Fibroblast of lung (primary cell): ENCODE results near the gene APBA2. TPM values are rescaled to one million over a fixed set of nuclear protein-coding genes. Genes with fewer than 3 reads are reported as not detected.

ENCODE experiments used
- DNase-seq, 2 donors: peaks; one replicate each; pipeline versions ENCODE4 v3.0.0 to v3.0.0-alpha.2; 2010; ENCODE audit warnings: low read depth in 2 of 2
- H2AFZ ChIP-seq: 2 replicates; pipeline ENCODE4 v1.5.1; 2012; ENCODE audit warnings: low read length, control low read depth, inconsistent platforms
- H3K27ac ChIP-seq: 2 replicates; pipeline ENCODE4 v1.5.1; 2011; ENCODE audit warnings: low read length, control low read depth; ENCODE audit not compliant: insufficient read depth
- H3K27me3 ChIP-seq: 2 replicates; pipeline ENCODE4 v1.5.1; 2011; ENCODE audit warnings: mild to moderate bottlenecking, low read length; ENCODE audit not compliant: control insufficient read depth, insufficient read depth
- H3K36me3 ChIP-seq: 2 replicates; pipeline ENCODE4 v1.5.1; 2011; ENCODE audit warnings: low read length; ENCODE audit not compliant: control insufficient read depth, insufficient read depth
- H3K4me1 ChIP-seq: 2 replicates; pipeline ENCODE4 v1.5.1; 2011; ENCODE audit warnings: low read length; ENCODE audit not compliant: control insufficient read depth, insufficient read depth; ENCODE audit errors: extremely low read depth
- H3K4me2 ChIP-seq: 2 replicates; pipeline ENCODE4 v1.5.1; 2011; ENCODE audit warnings: low read length, control low read depth; ENCODE audit not compliant: insufficient read depth; ENCODE audit errors: extremely low read depth
- H3K4me3 ChIP-seq, 4 experiments: fragments of 200-600 bp in 1 of 4; sonication (generic) in 1 of 4; replicated peaks in 1 of 4; 2 replicates each; pipeline ENCODE4 v1.5.1; 2011 to 2016; ENCODE audit warnings: low read length in 4 of 4, low read depth in 3 of 4, mild to moderate bottlenecking in 3 of 4, control low read depth in 2 of 4, inconsistent platforms in 1 of 4, mixed read lengths in 1 of 4; ENCODE audit not compliant: insufficient read depth in 1 of 4; ENCODE audit errors: control extremely low read depth in 1 of 4
- H3K79me2 ChIP-seq: 2 replicates; pipeline ENCODE4 v1.5.1; 2012; ENCODE audit warnings: mild to moderate bottlenecking, low read length, inconsistent platforms; ENCODE audit not compliant: control insufficient read depth, insufficient read depth
- H3K9ac ChIP-seq: 2 replicates; pipeline ENCODE4 v1.5.1; 2011; ENCODE audit warnings: mild to moderate bottlenecking, low read length, control low read depth; ENCODE audit not compliant: insufficient read depth
- H3K9me3 ChIP-seq: 2 replicates; pipeline ENCODE4 v1.5.1; 2012; ENCODE audit warnings: low read depth, low read length; ENCODE audit not compliant: control insufficient read depth, insufficient read depth
- H4K20me1 ChIP-seq: 2 replicates; pipeline ENCODE4 v1.5.1; 2011; ENCODE audit warnings: low read length; ENCODE audit not compliant: control insufficient read depth, insufficient read depth; ENCODE audit errors: extremely low read depth
- CTCF ChIP-seq, 2 donors: IDR thresholded peaks in 1 of 2; conservative IDR thresholded peaks in 1 of 2; 1 replicate in 1 of 2; 2 replicates in 1 of 2; pipeline ENCODE4 v1.5.1; 2011 to 2012; ENCODE audit warnings: low read length in 2 of 2, control low read depth in 1 of 2, inconsistent platforms in 1 of 2, low read depth in 1 of 2, mild to moderate bottlenecking in 1 of 2
- EZH2 ChIP-seq: IDR thresholded peaks from 2 replicates; pipeline ENCODE4 v1.5.1; 2012; ENCODE audit warnings: low read length, control low read depth, mild to moderate bottlenecking; ENCODE audit errors: missing control alignments
- polyA plus RNA-seq, 2 donors: library from polyadenylated mRNA; depleted of rRNA in 1 of 2; stranded (reverse) in 1 of 2; unstranded in 1 of 2; fragments of >200 nt; gene quantifications; 2 replicates each; pipeline ENCODE4 v1.2.1, GENCODE V29; 2011 to 2012; ENCODE audit warnings: missing spikeins in 1 of 2
- total RNA-seq: library from RNA; depleted of rRNA; stranded (reverse); fragments of >200 nt; gene quantifications from 2 replicates; pipeline ENCODE4 v1.2.1, GENCODE V29; 2014

The APBA2 gene
- total and polyA plus RNA-seq, 2 donors (not counting 1 experiment from before 2014, with no cell fraction given): 9.5 to 20.3 TPM

DNA sequence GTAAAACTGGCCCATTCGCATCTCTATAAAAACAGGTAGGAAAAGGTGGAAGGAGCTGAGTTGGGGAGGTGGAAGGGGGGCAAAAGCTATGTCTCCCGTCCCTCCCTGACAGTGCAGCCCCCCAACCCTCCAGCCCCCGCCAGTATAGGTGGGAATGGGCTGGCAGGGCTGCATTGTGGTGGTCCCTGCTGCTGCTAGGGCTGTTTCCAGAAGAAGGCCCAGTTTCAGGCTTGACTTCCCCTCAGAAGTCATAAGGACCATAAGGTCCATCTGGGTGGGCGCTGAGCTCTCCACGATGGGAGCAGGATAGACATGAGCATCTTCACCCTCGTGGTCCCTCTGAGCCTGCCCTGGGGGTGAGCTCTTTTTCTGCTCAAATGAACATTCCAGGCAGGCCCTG, 44.2 kb downstream of the APBA2 start:
- H3K4me1 ChIP-seq: no peaks in the 10 kb centered on the region
- no peaks in the 10 kb centered on the region for H4K20me1 ChIP-seq
- H3K27me3 ChIP-seq: no peaks in the 10 kb centered on the region
- H3K36me3 ChIP-seq: no peaks in the 10 kb centered on the region
- H3K9ac ChIP-seq: no peak overlapping the region
- H2AFZ ChIP-seq: no peak overlapping the region
- H3K9me3 ChIP-seq: no peaks in the 10 kb centered on the region
- H3K79me2 ChIP-seq: no peaks in the 10 kb centered on the region
- H3K4me3 ChIP-seq: no peak overlapping the region
- no peak overlapping the region for H3K27ac ChIP-seq
- no peak for DNase-seq
- TF ChIP-seq EZH2 (no peak), CTCF (conservative IDR thresholded peaks at IDR 0.05 in 1 of 2, IDR thresholded peaks at IDR 0.05 in 1 of 2; ENCODE audit: low read depth in 1 of 2, low read length in 2 of 2) (no peak)
- no peak overlapping the region for H3K4me2 ChIP-seq

GRCh38 chr15:28930476-28931291, 44.9 kb downstream of the APBA2 start:
- Histone ChIP-seq H3K36me3 (no peaks in the 10 kb centered on the region), H3K9ac (no peak overlapping the region), H3K79me2 (no peaks in the 10 kb centered on the region), H3K9me3 (no peaks in the 10 kb centered on the region), H2AFZ (no peak overlapping the region), H3K4me3 (no peak overlapping the region), H3K4me1 (no peaks in the 10 kb centered on the region), H3K4me2 (no peak overlapping the region), H3K27me3 (no peaks in the 10 kb centered on the region), H3K27ac (no peak overlapping the region), H4K20me1 (no peaks in the 10 kb centered on the region)
- DNase-seq: no peak
- TF ChIP-seq EZH2 (no peak), CTCF (conservative IDR thresholded peaks at IDR 0.05 in 1 of 2, IDR thresholded peaks at IDR 0.05 in 1 of 2; ENCODE audit: low read depth in 1 of 2, low read length in 2 of 2) (no peak)

DNA sequence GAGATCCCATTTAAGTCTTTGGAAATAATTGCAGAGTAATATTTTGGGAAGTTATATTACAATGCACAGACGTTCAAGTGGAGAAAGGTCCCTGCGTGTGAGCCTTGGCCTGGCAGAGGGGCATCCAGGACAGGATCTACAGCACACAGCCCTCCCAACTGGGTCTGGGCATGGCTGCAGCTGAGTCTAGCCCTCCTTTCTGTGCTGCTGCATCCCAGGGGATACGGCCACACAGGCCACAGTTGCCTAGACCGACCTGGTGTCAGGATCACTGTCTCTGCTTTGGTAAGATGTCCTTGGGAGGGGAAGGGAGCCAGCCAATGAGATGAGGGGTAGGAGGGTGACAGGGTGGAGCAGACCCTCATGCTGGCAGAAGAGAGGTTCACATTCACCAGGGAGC, 46.1 kb downstream of the APBA2 start:
- Histone ChIP-seq H3K36me3 (no peaks in the 10 kb centered on the region), H3K9ac (no peak overlapping the region), H2AFZ (no peak overlapping the region), H3K4me1 (no peaks in the 10 kb centered on the region), H3K4me2 (no peak overlapping the region), H3K9me3 (no peaks in the 10 kb centered on the region), H3K27me3 (no peaks in the 10 kb centered on the region), H3K27ac (no peak overlapping the region), H4K20me1 (no peaks in the 10 kb centered on the region), H3K79me2 (no peaks in the 10 kb centered on the region), H3K4me3 (no peak overlapping the region)
- no peak for DNase-seq
- TF ChIP-seq EZH2: no peak
- TF ChIP-seq CTCF (conservative IDR thresholded peaks at IDR 0.05 in 1 of 2, IDR thresholded peaks at IDR 0.05 in 1 of 2; ENCODE audit: low read depth in 1 of 2, low read length in 2 of 2): no peak
